ENCODE data around the gene NUDC.
A peak's percentile ranks its signal among the peaks of the same experiment; 100 is the strongest.

Gene NUDC

GRCh38 chr1:26950602-26951001 is 29.1 kb downstream of the NUDC start:
- Histone ChIP-seq H3K4me3 (ENCODE audit: low read length) (no peak overlapping the region), H3K4me1 (ENCODE audit: control insufficient read depth, insufficient read depth, low read length) (no peaks in the 10 kb centered on the region), H3K36me3 (ENCODE audit: control insufficient read depth, insufficient read depth, low read length) (peaks cover 5% of the 10 kb centered on the region), H3K9me3 (ENCODE audit: control insufficient read depth, insufficient read depth, low read length) (no peaks in the 10 kb centered on the region), H3K27ac (ENCODE audit: low read length) (no peak overlapping the region), H3K27me3 (ENCODE audit: control insufficient read depth, insufficient read depth, low read length) (no peaks in the 10 kb centered on the region)
- WGBS (ENCODE audit: insufficient coverage, insufficient read length): no CpG with 5 or more reads among the region's 8 CpGs
- no peak for DNase-seq (ENCODE audit: low read depth, low spot score)

- WGBS (ENCODE audit: insufficient coverage, insufficient read length): no CpG with 5 or more reads among the region's 14 CpGs
Observed at GRCh38 chr1:26951216-26951615, 29.7 kb downstream of the NUDC start.

DNA sequence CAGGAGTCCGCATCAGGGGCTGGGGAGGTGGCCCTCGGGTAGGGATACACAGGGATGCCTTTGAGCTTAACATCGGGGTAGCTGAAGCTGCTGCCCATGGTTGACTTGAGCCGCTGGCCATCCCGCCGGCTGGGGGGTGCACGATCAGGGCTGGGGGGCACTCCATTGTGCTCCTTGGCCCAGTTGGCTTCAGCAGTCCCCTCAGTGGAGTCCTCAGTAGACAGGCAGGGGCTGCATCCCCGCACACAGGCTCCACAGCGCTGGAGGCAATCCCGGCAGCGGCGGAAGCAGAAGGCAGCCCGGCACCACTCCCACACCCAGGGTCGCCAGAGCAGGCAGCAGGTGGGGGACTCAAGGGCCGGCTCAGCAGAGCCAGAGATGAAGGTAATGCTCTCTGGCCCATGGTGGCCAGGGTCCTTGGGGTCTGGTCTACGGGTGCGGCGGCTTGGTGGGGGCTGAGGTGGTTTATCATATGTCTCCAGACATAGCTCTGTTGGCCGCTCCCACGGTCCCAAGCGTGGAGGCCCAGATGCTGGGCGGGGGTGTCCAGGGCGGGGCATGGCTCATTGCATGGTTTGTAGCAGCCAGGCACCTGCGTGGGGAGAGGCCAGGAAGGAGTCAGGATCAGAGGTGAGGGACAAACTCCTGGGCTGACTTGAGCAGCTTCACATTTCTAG is 30.4 kb downstream of the NUDC start:
- H3K36me3 ChIP-seq (ENCODE audit: control insufficient read depth, insufficient read depth, low read length): peaks cover 2% of the 10 kb centered on the region; the same call in 1 of the 2 replicates
- no peaks in the 10 kb centered on the region for H3K4me1 ChIP-seq (ENCODE audit: control insufficient read depth, insufficient read depth, low read length)
- DNase-seq (ENCODE audit: low read depth, low spot score): no peak
- H3K27me3 ChIP-seq (ENCODE audit: control insufficient read depth, insufficient read depth, low read length): no peaks in the 10 kb centered on the region
- H3K4me3 ChIP-seq (ENCODE audit: low read length): no peak overlapping the region
- no peaks in the 10 kb centered on the region for H3K9me3 ChIP-seq (ENCODE audit: control insufficient read depth, insufficient read depth, low read length)
- WGBS (ENCODE audit: insufficient coverage, insufficient read length): no CpG with 5 or more reads among the region's 24 CpGs
- no peak overlapping the region for H3K27ac ChIP-seq (ENCODE audit: low read length)

More at GRCh38 chr1:26951216-26951615, 29.7 kb downstream of the NUDC start:
- Histone ChIP-seq H3K27ac (ENCODE audit: low read length) (no peak overlapping the region), H3K36me3 (ENCODE audit: control insufficient read depth, insufficient read depth, low read length) (peaks cover 2% of the 10 kb centered on the region; the same call in 1 of the 2 replicates), H3K9me3 (ENCODE audit: control insufficient read depth, insufficient read depth, low read length) (no peaks in the 10 kb centered on the region), H3K4me1 (ENCODE audit: control insufficient read depth, insufficient read depth, low read length) (no peaks in the 10 kb centered on the region), H3K4me3 (ENCODE audit: low read length) (no peak overlapping the region), H3K27me3 (ENCODE audit: control insufficient read depth, insufficient read depth, low read length) (no peaks in the 10 kb centered on the region)
- no peak for DNase-seq (ENCODE audit: low read depth, low spot score)

GRCh38 chr1:26953374-26953773 is 31.8 kb downstream of the NUDC start:
- WGBS (ENCODE audit: insufficient coverage, insufficient read length): no CpG with 5 or more reads among the region's 5 CpGs
- Histone ChIP-seq H3K4me1 (ENCODE audit: control insufficient read depth, insufficient read depth, low read length) (no peaks in the 10 kb centered on the region), H3K27ac (ENCODE audit: low read length) (no peak overlapping the region), H3K36me3 (ENCODE audit: control insufficient read depth, insufficient read depth, low read length) (peaks cover 2% of the 10 kb centered on the region; the same call in 1 of the 2 replicates), H3K9me3 (ENCODE audit: control insufficient read depth, insufficient read depth, low read length) (no peaks in the 10 kb centered on the region), H3K27me3 (ENCODE audit: control insufficient read depth, insufficient read depth, low read length) (no peaks in the 10 kb centered on the region), H3K4me3 (ENCODE audit: low read length) (no peak overlapping the region)
- no peak for DNase-seq (ENCODE audit: low read depth, low spot score)

DNA sequence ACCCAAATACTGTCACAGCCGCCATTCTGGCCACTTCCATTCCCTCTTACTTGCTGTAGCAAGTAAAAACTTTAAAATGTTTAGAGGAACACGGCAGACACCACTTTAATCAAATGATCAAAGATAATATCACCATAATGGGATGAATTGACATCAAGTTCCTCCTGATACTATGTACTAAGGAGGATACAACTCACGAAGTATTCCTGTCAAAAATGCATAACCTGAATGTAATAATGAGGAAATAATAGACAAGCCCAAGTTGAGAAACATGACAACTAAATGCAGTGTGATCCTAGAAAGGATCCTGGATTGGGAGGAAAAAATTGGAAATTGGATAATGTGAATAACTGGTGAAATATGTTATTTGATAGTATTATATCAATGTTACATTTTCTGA is 34.8 kb downstream of the NUDC start:
- peaks cover 2% of the 10 kb centered on the region for H3K4me1 ChIP-seq (ENCODE audit: control insufficient read depth, insufficient read depth, low read length)
- no peak overlapping the region for H3K4me3 ChIP-seq (ENCODE audit: low read length)
- no CpG with 5 or more reads among the region's 3 CpGs for WGBS (ENCODE audit: insufficient coverage, insufficient read length)
- peaks cover 2% of the 10 kb centered on the region; the same call in 1 of the 2 replicates for H3K36me3 ChIP-seq (ENCODE audit: control insufficient read depth, insufficient read depth, low read length)
- no peak for DNase-seq (ENCODE audit: low read depth, low spot score)
- H3K27ac ChIP-seq (ENCODE audit: low read length): no peak overlapping the region
- H3K9me3 ChIP-seq (ENCODE audit: control insufficient read depth, insufficient read depth, low read length): no peaks in the 10 kb centered on the region
- H3K27me3 ChIP-seq (ENCODE audit: control insufficient read depth, insufficient read depth, low read length): no peaks in the 10 kb centered on the region

DNA sequence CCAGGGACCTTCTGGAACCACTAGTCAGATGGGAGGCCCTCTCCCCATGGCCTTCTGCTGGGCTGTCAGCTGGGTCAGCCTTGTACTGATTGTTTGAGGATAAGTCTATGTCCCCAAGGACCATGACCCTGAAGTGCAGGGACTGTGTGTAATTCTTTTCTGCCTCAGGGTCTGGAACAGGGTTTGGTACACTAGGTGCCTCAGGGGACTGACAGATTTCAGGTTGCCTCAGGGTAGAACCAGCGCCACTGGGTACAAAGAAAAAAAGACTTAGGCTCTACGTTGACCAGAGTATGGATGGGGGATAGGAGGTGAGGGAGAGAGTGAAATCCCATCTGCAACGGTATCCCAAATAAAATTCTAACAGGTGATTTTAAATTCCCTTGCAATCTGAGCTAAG is 35.8 kb downstream of the NUDC start:
- Histone ChIP-seq H3K27me3 (ENCODE audit: control insufficient read depth, insufficient read depth, low read length) (0 out of 2 replicates have a peak, but pooled peaks cover 1% of the 10 kb centered on the region), H3K4me3 (ENCODE audit: low read length) (no peak overlapping the region), H3K9me3 (ENCODE audit: control insufficient read depth, insufficient read depth, low read length) (no peaks in the 10 kb centered on the region), H3K4me1 (ENCODE audit: control insufficient read depth, insufficient read depth, low read length) (peaks cover 2% of the 10 kb centered on the region), H3K36me3 (ENCODE audit: control insufficient read depth, insufficient read depth, low read length) (no peaks in the 10 kb centered on the region), H3K27ac (ENCODE audit: low read length) (no peak overlapping the region)
- no CpG with 5 or more reads among the region's 3 CpGs for WGBS (ENCODE audit: insufficient coverage, insufficient read length)
- no peak for DNase-seq (ENCODE audit: low read depth, low spot score)

DNA sequence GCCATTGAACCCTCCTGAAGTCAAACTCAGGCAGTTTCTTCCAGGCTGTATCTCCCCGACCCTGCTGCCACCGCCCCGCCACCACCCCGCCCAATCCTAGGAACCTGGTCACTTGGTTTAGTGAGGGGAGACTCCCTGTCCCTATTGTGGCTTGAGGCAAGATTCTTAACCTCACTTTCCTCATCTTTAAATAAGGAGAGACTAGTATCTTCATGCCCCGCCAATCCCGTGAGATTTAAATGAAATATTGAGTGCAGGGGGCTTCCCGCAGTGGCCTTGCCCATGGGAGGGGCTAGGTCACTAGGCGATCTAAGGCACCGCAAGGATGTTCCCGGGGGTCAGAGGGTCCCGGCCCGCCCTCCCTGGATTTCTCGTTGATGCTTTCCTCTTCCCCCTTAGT is 37.7 kb downstream of the NUDC start:
- H3K27me3 ChIP-seq (ENCODE audit: control insufficient read depth, insufficient read depth, low read length): 0 out of 2 replicates have a peak, but pooled peaks cover 1% of the 10 kb centered on the region
- H3K9me3 ChIP-seq (ENCODE audit: control insufficient read depth, insufficient read depth, low read length): no peaks in the 10 kb centered on the region
- no peak overlapping the region for H3K27ac ChIP-seq (ENCODE audit: low read length)
- H3K4me3 ChIP-seq (ENCODE audit: low read length): peak overlapping the region; percentile 97; the same call in 1 of the 2 replicates
- H3K4me1 ChIP-seq (ENCODE audit: control insufficient read depth, insufficient read depth, low read length): peaks cover 2% of the 10 kb centered on the region
- H3K36me3 ChIP-seq (ENCODE audit: control insufficient read depth, insufficient read depth, low read length): no peaks in the 10 kb centered on the region
- WGBS (ENCODE audit: insufficient coverage, insufficient read length): no CpG with 5 or more reads among the region's 13 CpGs
- DNase-seq (ENCODE audit: low read depth, low spot score): no peak

DNA sequence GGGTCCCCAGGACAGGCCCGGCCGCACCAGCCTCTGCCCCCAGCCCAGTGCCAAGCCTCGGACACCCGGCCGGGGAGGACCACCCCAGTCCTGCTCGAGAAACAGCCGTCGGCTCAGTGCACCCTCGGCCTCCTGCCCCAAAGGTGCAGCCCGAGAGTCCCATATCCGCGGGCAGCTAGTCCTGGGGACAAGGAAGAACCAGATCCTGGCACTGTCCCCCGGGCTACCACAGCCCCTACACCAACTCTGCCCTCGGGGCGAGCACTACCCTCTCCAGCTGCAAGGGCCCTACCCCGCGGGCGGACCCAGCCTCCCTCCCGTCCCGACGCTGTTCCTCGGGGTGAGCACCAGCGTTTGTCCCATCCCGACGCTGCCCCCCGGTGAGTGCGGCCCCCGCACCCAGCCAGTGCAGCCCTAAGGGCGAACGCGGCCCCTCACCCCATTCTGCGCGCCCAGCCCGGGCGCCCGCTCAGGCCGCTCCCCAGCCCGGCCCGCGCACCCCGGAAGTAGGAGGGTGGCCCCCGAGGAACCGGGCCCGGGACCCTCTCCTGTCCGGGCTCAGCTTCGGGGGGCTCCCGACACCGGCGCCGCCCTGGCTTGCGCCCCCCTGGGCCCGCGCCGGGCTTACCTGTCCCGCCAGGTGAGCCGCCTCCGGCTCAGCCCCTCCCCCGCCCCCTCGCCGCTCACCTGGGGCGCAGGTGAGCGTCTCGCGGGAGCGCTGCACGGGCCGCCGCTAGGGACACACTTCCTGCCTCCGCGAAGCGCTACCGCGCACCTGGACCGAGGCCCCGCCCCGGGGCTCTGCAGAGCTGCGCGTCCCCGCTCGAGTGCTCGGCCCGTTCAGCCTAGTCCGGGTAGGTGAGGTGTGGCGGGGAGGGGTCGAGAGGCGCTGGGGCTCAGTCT is 38.4 kb downstream of the NUDC start, which contains the start of gene KDF1:
TSS of gene KDF1 (minus strand) at position 747 of the 903 bp plus-strand sequence. CDS start 8,088 bp downstream, outside the sequence.
- H3K27me3 ChIP-seq (ENCODE audit: control insufficient read depth, insufficient read depth, low read length): 0 out of 2 replicates have a peak, but pooled peaks cover 1% of the 10 kb centered on the region
- peak; percentile 75 for DNase-seq (ENCODE audit: low read depth, low spot score)
- no CpG with 5 or more reads among the region's 86 CpGs for WGBS (ENCODE audit: insufficient coverage, insufficient read length)
- peaks cover 2% of the 10 kb centered on the region for H3K4me1 ChIP-seq (ENCODE audit: control insufficient read depth, insufficient read depth, low read length)
- no peaks in the 10 kb centered on the region for H3K9me3 ChIP-seq (ENCODE audit: control insufficient read depth, insufficient read depth, low read length)
- no peak within 1 kb of the TSS for H3K27ac ChIP-seq (ENCODE audit: low read length)
- H3K4me3 ChIP-seq (ENCODE audit: low read length): peak within 1 kb of the TSS; percentile 97
- no peaks in the 10 kb centered on the region for H3K36me3 ChIP-seq (ENCODE audit: control insufficient read depth, insufficient read depth, low read length)

- no peak for DNase-seq (ENCODE audit: low read depth, low spot score)
- Histone ChIP-seq H3K27me3 (ENCODE audit: control insufficient read depth, insufficient read depth, low read length) (0 out of 2 replicates have a peak, but pooled peaks cover 1% of the 10 kb centered on the region), H3K4me1 (ENCODE audit: control insufficient read depth, insufficient read depth, low read length) (peaks cover 2% of the 10 kb centered on the region), H3K36me3 (ENCODE audit: control insufficient read depth, insufficient read depth, low read length) (no peaks in the 10 kb centered on the region), H3K4me3 (ENCODE audit: low read length) (peak overlapping the region; percentile 97; the same call in 1 of the 2 replicates), H3K27ac (ENCODE audit: low read length) (no peak overlapping the region), H3K9me3 (ENCODE audit: control insufficient read depth, insufficient read depth, low read length) (no peaks in the 10 kb centered on the region)
- no CpG with 5 or more reads among the region's 3 CpGs for WGBS (ENCODE audit: insufficient coverage, insufficient read length)
Observed at GRCh38 chr1:26960625-26960966, 39.1 kb downstream of the NUDC start.

DNA sequence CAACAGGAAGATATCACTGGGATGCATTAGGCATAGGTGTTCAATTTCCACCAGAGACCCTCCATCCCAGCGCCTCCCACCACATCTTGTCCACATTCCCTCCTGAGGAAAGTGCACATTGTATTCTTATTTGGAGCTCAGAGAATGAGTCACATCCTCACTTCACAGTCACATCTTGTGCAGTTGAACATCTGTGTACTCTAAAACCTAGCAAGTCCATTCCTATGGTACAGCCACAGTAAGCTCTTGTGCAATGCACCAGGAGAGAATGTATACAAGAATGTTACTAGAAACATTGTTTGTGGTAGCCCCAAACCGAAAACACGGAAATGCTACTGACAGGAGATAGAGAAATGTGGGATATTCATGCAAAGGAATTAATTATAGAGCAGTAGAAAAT is 40.3 kb downstream of the NUDC start:
- Histone ChIP-seq H3K4me1 (ENCODE audit: control insufficient read depth, insufficient read depth, low read length) (peaks cover 5% of the 10 kb centered on the region), H3K9me3 (ENCODE audit: control insufficient read depth, insufficient read depth, low read length) (no peaks in the 10 kb centered on the region), H3K27me3 (ENCODE audit: control insufficient read depth, insufficient read depth, low read length) (0 out of 2 replicates have a peak, but pooled peaks cover 1% of the 10 kb centered on the region), H3K36me3 (ENCODE audit: control insufficient read depth, insufficient read depth, low read length) (no peaks in the 10 kb centered on the region), H3K4me3 (ENCODE audit: low read length) (no peak overlapping the region), H3K27ac (ENCODE audit: low read length) (no peak overlapping the region)
- no peak for DNase-seq (ENCODE audit: low read depth, low spot score)
- no CpG with 5 or more reads among the region's 3 CpGs for WGBS (ENCODE audit: insufficient coverage, insufficient read length)
